GM10847 (cell line): Measurements from ENCODE around the gene CNOT4.

Source experiments
- POLR2A ChIP-seq: IDR thresholded peaks from 2 replicates; pipeline ENCODE4 v1.6.1; 2011; ENCODE audit not compliant: insufficient read length; ENCODE audit errors: extremely low read depth

Gene CNOT4

DNA sequence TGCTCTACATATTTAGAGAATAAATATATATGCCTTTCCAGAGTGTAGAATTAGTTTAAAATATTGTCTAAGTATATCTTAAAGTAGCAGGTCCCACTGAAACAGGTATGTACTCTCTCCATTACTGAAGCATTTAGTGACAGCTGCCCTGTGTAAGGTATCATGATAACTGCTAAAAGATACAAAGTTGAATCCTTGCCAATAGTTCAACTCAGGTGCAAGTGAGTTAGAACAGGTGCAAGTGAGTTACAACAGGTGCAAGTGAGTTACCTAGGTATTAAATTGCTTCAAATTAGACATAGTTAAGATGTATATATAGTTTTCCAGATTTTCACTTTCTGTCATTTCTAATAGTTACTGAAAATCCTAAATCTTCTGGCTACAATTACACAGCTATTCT, 119.1 kb downstream of the CNOT4 start:
- no peak for TF ChIP-seq POLR2A

DNA sequence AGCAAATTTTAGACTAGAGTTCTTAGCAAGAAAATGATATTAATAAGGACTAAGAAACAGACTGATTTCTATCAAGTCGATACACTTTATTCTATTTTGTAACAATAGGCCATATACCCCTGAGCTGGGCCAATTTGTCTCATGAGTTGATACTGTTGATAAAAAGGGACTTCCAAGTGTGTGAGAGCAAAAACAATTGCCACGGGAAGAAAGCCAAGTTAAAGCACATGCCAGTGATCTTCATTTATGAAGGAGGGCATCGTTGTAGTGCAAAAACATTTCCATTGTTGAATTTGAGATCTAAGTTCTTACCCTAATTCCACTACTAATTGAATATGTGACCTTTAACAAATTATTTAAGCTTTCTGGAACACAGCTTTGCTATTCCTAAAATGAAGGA, 119.9 kb downstream of the CNOT4 start:
- no peak for TF ChIP-seq POLR2A

DNA sequence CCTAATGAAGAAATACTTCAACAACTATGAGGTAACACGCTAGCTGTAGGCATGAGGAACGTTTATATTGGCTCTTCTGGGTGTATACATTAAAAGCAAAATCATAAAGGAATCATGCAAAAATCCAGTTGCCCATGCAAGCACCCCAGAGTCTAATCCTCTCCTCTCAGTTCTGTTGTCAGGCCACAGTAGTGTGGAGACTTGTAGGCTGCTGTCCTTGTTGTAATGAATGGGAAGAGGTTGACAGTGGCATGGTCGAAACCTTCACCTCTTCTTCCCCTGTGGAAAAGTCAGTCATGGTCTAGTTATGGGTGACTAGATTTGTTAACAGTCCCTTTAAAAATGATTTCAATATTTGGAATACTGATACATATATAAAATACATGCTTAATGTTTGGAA, 121.3 kb downstream of the CNOT4 start:
- TF ChIP-seq POLR2A: no peak

DNA sequence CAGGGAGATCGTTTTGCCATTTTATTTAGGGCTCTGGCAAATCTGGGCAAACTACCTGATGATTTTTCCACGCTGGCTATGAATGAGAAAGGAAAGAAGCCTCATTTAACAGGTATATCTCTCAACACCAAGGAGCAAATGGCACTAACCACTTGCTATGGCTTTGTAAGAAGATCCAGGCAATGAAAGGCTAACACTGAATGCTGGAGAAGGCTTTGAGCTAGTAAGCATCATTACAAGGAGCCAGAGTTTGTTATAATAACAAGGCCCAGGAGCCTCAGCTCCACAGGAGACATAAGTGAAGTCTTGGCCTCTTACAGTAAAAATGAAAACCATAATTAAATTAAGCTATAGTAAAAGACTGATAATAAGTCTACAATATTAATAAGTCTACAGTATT, 123.1 kb downstream of the CNOT4 start:
- no peak for TF ChIP-seq POLR2A

DNA sequence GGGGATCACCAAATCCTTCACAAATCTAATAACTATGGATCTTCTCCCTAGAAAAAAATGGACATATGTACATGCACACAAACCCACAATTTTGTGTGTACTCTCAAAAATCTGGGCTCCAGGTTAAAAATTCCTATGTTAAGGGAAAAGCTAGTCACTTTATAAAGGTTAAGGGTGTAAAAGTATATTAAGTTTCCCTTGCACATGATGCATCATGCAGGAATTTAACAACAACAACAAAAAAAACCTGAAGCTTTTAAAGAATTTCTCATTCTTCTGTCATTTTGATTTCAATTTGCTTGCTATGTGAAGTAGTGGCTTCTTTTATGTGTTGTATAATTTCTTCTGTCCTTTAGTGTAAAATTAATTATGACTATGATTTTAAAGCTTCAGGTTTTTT, 123.7 kb downstream of the CNOT4 start:
- TF ChIP-seq POLR2A: no peak

DNA sequence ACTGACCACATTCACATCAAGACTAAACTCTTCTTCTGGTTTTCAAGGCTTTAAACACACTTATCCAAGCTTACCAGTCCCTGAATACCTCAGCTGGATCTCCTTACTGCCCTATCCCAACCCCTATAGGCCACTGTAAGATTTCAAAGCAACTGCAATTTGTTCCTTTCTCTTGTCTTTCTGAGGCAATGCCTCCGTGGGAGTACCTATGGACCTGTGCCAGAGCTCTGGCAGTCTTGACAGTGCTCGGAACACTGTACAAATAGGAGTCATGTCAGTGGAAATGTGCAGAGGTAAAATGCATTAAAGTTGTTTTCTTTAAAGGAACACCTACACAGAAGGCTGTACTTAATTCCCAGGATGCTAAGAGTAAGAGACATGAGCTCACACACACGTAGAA, 124.7 kb downstream of the CNOT4 start:
- TF ChIP-seq POLR2A: no peak

DNA sequence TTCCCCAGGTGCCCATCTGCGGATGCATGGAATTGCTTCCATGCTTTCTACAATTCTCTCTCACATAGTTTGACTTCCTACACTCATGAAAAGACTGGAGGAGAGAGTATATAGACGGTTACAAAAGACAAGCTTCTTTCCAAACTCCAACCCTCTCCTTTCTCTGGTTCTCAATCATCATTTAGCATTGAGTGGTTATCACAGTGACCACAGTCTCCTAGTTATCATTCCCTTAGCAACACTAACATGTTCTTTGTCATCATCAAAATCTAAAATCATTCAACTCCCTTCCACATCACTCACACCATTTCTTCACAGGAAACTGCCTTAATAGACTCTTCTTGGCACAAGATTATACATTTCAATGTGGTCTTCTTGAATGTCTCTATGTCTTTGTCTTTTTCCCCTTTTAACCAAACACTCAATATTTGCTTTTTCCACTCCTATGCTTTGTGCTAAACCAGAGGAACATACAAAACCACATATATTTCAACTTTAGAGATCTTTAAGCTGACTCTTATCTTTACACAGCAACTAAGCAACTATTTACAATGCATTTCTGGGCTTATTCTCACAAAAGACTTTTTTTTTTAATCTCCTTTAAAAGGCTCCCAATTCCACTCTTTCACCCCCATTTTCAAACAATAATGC, 126.3 kb downstream of the CNOT4 start:
- TF ChIP-seq POLR2A: no peak

DNA sequence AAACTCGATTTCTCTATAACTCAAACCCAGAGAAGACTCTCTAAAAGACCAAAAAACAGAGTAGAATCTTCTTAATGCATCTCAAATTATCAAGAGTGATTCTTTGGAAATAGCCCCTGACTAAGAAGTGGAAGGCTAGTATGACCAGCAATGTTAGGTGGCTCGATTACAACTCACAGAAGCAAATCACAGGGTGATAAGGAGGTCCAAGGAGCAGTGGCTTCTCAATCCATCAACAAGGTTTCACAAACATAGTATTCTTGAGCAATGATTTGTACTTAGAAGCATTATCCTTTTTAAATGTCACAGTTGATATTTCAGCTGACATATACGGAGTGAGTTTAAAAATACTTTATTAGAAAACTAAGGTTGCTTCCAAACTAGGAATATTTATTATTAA, 127.7 kb downstream of the CNOT4 start:
- TF ChIP-seq POLR2A: no peak

DNA sequence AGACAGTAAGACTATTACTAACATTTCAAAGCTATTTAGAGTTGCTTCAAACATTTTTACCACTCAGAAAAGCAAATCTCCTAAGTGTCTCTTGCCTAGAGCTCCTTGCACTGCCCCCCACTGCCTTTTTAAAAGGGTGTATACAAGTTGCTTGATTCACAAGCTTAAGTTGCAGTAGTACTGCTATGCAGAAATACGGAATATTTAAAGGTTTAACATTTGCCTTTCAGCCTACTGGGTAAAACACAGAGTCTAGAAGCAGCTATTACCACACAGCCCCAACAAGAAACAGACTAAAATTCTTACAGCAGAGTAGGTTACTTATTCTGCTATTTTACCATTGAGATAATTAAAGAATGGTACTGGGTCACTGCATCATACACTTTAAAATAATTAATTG, 128.5 kb downstream of the CNOT4 start:
- TF ChIP-seq POLR2A: no peak

DNA sequence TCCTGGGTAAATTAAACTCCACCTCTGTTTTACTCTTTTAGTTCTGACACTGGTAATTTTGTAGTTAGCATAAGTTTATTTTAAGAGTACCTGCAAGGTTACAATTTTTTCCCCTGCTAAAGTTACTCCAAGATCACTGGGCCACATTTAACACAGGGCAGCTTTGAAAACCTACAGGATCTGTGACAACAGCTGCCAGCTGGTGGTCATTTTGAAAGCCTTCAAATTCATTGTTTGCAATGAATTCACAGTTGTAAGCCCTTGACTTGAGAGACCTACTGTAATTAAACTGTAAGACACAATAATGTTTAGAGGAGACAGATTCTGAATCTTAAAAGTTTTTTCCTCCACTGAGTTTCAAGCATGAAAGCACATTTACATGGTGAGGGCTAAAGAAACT, 129.6 kb downstream of the CNOT4 start:
- TF ChIP-seq POLR2A: no peak

DNA sequence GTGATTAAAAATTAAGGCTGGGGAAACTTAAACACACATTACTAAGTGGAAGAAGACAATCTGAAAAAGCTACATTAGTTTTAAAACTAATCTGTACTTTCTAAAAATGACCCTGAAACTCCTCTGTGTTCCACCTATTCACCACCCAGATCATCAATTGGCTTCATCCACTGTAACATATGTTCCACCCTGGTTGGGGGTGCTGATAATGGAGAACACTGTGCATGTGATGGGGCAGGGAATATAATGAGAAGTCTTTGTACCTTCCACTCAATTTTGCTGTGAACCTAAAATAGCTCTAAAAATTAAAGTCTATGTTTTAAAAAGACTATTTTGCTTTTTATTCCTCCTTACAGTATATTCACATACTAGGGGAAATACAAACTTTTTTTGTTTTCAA, 132.7 kb downstream of the CNOT4 start:
- TF ChIP-seq POLR2A: no peak

DNA sequence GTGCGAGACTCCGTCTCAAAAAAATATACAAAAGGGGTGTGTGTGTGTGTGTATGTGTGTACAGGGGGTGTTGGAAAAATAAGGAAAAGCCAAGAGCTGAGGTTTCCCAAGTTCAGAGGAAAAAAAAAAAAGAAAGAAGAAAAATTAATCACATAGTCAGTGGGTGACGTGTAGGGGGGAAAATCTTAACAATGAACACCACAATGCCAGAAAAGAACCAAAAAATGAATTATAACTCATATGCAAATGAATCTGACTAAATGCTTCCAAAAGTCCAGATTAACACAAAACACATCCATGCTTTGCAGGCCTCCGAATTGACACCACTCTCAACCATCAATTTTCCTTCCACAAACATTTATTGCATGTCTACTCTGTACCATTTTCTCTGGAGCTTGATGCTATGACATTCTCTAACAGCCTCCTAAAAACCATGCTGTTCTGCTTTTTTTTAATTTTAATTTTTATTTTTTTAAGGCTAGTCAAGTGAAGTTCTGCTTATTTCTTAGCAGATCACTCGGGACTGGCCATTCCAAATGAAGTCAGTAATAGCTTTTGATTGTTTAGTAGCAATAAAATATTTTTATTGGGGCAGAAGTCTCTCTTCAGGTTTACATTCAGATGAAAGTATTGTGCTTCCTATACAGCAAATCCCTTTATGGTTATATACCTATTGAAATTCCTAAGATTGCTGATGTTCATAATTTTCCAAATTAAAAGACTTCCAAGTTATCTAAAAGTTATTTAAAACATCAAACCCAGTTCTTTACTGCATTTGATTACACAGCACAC, 133.8 kb downstream of the CNOT4 start:
- no peak for TF ChIP-seq POLR2A

DNA sequence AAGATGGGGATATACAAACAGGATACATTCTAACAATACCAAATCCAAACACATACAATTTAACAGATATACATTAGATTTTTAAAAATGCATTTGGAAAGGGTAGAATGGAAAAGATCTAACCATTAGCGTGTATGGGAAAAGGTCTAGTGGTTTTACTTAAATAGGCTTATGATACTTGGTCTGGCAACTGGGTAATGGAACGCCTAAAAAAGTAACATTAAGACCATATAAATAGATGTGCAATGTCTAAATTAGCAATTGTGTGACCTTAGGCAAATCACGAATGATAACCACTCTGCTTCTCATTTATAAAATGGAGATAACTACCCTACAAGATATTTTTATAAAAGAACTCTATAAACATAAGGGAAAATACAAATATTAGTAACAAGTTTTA, 135.2 kb downstream of the CNOT4 start:
- TF ChIP-seq POLR2A: no peak

DNA sequence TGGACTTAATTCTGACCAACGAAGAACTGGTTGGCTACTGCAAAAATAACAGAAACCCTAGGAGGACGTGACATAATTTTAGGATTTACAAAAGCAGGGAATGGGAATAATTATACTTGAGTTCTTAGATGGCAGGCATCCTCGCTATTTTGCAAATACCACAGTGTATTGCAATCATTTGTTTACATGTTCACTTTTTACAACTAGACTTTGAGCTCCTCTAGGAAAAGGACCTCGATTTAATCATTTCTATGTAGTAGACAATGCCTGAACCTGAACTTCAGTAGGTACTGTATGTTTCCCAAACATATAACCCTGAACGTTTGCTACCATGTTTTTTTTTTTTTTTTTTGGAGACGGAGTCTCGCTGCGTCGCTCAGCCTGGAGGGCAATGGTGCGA, 137.7 kb downstream of the CNOT4 start:
- no peak for TF ChIP-seq POLR2A

DNA sequence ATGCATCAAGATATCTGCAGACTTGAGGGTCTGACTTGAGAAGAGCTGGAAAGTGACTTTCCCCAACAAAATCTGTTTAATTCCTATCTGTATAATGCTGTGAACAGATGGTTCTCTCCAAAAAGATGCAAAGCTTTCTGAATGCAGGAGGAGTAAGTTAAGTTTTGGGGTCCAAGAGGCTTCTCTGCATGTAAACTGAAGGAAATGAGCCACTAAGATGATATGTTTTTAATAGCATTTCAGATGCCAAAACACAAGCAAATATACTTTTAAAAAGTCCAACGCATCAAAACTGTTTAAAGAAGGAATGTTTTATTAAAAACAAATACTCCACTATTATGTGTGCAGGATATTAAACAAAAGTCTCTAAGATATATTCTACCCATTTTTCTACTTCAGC, 139.2 kb downstream of the CNOT4 start:
- TF ChIP-seq POLR2A: no peak

DNA sequence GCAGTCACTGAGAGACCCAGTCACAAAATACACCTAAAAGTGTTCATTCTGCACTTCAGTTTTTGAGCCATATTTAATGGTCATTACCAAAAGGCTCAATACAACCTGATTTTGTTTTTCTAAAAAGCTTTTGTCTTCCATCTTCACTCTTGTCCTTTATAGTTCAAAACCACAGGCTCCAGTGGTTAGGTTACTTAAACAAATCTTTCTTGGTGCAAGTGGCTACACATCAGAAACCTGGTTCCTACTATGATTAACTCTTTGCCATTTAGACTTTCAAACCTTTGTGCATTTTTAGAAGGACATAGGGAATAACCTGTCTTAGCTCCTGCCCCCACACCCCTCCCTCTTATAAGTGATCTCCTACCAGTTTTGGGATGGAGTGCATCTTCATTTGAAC, 140.5 kb downstream of the CNOT4 start:
- no peak for TF ChIP-seq POLR2A
